GOT3 (cell line): ENCODE measurements around the gene QSOX2.

Experiments
- DNase-seq: peaks from one replicate; lab custom pipeline; 2025; ENCODE audit warnings: mixed read lengths; lab: John Stamatoyannopoulos, UW

The QSOX2 gene

DNA sequence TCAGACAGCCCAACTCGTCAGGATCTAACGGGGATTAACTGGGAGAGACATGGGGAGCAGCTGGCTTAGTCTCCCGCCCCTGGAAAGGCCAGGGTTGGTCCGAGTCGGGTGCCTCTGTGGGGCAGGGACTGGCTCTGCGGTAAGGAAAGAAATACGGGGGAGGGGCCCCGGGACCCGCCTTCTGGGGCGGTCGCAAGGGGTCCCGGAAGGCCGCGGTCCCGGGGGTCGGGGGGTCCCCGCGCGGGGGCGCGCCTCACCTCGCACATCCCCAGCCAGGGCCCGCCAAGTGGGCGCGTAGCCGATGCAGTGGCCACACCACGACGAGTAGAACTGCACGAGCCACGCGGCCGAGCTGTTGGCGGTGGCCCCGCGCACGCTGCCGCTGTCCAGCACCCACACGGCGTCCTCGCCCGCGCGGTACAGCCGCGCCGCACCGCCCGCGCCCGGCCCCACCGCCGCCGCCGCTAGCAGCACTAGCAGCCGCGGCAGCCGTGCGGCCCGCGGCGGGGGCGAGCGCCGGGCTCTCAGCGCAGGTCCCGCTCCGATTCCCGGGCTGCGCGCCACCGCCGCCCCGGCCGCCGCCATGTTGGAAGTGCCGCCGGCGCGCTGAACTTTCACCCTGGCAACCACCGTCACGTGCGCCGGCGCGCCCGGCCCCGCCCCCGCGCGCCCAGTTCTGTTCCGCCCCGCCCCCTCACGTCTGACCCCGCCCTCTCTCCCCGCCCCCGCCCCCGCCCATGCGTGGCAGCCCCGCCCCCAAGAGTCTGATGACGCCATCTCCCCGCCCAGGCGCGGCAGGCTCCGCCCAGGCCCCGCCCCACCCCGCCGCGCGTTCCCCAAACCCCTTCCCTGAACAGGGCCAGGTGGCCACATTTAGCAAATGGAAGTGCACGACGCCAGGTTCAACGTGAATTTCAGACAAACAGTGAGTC, at the start of gene QSOX2:
TSS of gene QSOX2 (minus strand) at position 594 of the 932 bp plus-strand sequence. CDS start at position 585, 9 bp downstream.
- DNase-seq, result peak; percentile 62

DNA sequence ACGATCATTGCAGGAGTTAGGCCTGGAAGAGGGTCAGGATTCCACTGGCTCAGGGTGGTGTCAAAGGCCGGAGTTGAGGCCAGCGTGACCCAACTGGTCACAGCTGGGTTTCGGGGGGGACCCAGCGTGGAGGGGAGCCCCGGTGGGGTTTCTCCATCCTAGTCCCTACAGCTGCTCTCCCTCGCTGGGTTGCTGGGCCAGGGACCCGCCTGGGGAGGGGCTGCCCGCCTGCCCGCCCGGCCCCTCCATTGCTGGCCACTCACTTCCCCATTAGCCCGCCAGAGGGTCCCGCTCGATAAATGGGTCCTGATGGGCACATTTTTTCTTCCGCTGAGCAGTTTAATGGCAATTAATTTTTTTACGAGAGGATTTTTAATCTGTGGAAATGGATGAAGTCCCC, 49.4 kb upstream of the QSOX2 start:
- no peak for DNase-seq

GRCh38 chr9:136294437-136294836, 48.8 kb upstream of the QSOX2 start:
- no peak for DNase-seq

DNA sequence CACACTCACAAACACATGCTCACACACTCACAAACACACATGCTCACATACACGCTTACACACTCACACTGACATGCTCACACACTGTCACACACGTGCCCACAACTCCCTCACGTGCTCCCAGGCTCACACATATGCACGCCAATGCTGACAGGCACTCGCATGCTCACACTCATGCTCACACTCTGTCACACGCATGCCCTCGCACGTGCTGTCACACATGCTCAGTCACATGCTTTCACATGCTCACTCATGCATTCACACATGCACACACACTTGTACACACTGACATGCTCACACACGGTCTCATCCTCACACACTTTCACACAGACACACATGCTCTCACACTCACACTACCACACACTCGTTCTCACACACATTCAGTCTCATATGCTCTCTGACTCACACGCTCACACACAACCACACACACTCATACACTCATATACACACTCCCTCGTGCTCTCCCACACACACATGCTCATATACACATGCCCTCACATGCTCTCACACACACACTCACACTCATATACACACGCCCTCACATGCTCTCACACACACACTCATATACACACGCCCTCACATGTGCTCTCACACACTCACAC, 48.0 kb upstream of the QSOX2 start:
- no peak for DNase-seq

GRCh38 chr9:136292591-136293448, 47.2 kb upstream of the QSOX2 start:
- DNase-seq, result no peak

DNA sequence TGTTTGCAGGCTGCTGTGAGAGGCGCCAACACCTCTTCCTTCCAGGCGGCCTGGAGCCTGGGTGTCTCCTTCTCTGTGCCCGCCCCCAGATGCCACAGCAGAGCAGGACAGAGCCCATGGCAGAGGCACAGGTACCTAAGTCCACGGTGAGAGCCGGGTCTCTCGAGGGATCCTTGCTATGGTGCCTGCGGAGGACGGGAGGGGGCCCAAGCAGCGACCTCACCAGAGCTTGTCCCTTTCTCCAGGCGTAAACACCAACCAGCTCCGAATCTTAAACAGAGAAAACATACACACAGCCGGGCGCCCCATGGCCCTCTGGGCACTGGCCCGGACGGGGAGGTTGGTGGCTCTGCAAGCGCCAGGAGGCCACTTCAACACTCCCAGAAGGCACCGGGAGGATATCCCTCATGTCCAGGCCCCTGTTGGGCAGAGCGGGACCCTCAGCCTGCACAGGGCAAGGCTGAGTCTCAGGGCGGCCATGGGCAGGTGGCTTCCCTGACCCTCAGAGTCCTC, 46.5 kb upstream of the QSOX2 start:
- DNase-seq, result no peak

DNA sequence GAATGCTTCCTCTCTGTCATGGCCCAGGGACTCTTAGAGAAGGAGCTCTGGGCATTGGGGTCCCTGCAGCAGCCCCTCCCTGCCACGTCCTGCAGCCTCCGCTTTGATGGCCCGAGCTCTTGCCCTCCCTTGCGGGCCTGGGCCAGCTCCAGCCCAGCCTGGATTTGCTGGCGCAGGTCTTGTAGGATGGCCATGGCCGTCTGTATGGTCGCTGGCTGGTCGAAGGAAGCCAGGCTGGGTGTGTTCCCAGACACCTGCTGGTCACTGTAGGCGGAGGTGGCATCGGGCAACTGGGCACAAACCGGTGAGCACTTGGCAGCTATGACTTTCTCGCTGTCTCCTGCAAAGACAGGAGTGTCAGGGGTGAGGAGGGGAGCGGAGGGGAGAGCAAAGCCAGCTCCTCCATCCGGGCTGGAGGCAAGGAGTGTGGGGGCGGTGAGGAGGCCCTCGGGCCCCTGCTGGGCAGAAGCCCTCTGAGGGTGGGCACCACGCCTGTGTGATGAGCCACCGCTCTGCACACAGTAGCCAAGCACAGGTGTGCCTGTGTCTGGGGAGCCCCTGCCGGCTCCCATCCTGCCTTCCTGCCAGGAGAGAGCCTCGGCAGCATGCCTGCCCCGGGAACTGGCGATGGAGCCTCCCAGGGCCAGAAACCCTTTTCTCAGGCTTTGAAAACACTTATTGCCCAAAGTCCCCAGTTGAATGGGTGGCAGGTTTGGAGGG, 45.9 kb upstream of the QSOX2 start:
- DNase-seq, result no peak

DNA sequence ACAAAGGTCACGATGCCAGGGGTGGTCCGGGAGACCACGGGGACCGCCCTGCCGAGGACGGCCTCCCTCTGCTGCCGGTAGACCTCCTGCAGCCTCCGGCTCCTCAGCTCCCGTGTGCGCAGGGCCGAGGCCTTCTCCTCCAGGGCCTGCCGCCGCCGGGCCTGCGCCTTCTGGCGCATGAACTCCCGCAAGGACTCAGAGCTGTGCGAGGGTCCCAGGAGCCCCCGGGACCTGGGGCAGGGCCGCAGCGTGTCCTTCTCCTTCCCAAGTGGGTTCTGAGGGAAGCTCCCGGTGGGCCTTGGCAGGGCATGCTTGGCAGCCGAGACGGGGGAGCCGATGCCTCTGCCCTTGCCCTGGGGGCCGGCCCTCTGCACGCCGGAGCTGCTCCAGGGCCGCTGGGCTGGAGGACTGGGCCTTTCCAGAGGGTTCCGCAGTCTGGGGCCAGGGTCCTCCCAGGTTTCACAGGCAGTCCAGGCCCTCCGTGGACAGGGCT, 44.9 kb upstream of the QSOX2 start:
- no peak for DNase-seq

- DNase-seq, result no peak
These were observed 44.3 kb upstream of the QSOX2 start for GRCh38 chr9:136289651-136290507.

DNA sequence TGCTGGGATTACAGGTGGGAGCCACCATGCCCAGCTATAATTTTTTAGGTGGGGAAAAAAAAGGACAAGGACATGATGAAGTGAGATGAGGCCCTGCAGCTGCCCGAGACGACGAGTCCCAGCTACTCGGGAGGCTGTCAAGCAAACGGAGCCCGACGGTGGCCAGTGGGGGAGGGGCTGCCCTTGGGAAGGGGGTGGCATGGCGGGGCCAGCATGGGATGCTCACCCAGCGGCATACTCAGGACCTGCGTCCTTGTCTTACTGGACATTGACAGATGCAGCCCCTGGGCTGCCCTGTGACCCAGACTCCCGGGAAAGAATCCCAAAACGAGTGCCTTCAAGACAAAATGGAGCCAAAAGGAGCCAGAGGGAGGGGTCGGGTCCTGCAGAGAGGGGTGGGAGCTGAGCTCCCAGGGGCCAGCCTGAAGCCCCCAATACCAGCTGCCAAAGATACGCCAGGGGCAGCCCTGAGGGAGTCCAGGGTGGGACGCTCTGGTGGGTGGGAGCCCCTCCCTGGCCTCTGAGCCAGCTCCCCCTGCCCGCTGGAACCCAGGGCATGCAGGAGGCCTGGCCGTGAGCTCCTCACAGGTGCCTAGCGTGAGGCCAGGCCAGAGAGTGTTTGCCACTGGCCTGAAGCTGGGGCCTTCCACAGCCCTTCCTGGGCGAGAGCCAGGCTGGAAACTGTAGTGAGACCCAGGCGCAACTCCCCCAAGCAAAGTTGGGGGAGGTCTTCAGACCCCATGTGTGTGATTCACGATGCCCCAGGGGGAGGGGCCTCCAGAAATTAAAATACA, 42.5 kb upstream of the QSOX2 start:
- no peak for DNase-seq

GRCh38 chr9:136286987-136287379, 41.4 kb upstream of the QSOX2 start:
- no peak for DNase-seq

DNA sequence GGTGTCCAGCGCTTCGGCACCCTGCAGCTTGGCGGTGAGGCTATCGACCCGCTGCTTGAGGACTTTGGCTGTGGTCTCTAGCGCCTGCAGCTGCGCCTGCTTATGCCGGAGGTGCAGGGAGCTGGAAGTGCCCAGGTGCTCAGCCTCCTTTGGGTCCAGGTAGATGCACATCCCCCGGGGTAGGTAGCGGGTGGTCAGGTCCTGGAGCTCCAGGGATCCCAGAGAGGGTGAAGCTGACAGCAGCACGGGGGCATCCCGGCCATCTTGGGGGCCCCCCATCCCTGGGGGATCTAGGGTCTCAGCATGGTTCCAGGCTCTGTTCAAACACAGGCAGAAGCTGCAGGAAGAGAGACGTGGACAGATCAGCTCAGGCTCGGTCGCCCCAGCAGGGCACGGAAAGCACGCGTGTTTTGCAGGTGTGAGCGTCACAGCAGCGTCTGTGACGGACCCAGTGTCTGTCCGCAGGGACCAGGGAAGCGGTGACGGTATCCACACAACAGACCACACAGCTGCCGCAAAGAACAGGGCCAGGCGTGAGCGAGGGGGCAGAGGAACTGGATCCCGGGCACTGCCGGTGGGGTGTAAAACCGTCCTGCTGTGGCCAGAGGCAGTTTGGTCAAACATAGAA, 40.9 kb upstream of the QSOX2 start:
- DNase-seq, result no peak

- DNase-seq, result no peak
These were observed 40.1 kb upstream of the QSOX2 start for GRCh38 chr9:136285501-136286358.

DNA sequence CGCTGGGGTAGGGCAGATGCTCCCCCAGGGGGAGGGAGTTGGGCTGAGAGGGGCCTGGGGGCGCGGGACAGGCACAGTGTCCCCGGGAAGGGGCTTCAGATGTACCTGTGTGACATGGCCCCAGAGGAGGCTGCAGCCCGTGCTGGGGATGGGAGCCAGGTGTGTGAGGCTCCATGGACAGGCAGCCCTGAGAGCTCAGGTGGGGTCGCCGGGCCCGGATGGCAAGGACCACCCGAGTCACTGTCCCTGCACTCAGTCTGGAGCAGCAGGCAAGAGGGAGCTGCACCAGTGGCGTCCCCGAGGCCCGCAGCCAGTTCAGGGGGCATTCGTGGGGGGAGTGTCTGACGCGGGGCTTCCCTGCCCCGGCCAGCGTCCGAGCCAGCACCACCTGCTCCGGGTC, 39.3 kb upstream of the QSOX2 start:
- no peak for DNase-seq

GRCh38 chr9:136284311-136284710, 38.7 kb upstream of the QSOX2 start:
- DNase-seq, result no peak

DNA sequence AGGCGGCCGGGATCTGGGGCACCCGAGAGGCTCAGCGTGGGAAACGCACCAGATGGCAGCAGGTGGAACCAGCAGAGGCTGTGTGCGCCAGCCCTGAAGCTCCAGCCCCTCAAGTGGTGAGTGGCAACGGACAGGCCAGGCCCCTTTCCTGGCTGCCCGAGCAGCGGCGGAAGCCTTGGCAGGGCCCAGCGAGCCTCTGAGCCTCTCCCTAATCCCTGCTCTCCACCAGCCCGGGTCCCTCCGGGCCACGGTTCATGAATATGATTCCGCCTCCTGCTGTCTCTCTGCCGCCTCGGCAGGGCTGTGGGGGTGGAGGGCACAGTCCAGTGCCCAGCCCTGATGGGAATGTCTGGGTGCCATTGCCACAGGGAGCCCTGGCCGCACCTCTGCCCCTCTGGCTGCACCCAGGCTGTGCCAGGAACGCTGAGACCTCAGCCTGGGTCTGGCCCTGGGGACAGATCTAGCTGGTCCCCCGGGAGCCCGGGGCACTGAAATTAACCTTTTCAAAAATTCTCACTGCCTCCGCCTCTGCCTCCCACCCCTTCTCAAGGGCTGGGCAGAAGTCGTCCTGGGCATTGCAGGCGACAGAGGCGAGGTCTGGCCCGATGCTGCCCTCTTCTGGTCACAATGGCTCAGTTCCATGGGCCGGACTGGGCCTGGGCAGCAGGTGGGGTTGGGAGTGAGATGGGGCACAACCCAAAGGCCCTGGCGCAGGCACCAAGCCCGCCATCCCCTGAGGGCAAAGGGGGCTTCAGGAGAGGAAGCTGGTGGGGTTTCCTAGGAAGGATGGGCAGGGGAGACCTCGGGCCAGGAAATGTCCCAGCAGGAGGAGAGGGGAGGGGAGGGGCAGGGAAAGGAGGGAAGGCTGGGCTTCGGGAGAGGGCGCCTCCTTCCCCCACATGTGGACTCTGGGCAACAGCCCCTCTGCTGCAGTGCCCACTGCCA, 38.0 kb upstream of the QSOX2 start:
- no peak for DNase-seq

DNA sequence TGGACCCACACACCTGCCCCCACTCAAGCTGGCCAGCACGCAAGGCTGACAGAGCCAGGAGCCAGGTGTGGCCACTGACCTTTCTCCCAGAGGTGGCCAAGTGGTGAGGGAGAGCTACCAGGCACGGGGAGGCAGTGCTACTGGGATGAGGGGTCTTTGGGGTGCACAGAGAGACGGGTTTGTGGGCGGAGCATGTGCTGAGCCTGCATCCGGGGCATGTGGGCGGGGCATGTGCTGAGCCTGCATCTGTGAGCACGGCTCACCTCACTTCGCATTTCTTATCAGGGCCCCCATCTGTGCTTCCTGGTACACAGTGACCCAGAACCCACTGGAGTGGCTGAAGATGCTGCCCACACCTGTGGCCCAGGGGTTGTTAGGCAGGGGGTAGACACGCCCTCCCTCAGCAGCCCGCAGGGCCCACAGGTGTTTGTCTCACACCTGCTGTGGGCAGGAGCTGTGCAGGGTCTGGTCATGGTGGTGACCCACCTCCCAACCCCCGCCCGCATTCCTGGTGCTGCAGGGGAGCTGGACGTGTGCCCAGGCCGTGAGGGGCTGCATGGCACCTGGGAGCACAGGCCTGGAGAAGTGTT, 36.8 kb upstream of the QSOX2 start:
- DNase-seq, result no peak
